ENCODE measurements around the gene IL11RA.
A peak's percentile ranks its signal among the peaks of the same experiment; 100 is the strongest.

Gene IL11RA

DNA sequence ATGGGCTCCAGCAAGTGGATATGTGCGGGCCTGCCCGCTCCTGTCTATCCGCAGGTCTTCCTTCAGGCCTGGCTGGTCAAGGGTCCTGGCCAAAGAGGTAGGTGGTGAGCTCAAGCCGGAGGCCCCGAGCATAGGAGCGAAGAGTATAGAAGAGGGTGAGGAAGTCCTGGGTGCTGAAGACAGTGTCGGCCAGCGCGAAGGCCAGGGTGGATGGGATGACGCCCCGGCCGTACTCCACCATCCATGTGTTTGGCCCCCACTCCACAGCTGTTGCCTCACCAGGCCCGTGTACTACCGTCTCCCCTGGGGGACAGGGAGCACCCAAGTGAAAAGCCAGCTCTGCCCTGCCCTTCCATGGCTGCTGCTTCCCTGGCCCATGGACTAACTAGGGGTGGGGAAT, 16.4 kb upstream of the IL11RA start:
- TF ChIP-seq CTCF (IDR thresholded peaks at IDR 0.05; ENCODE audit: insufficient read depth, low read length, poor library complexity, severe bottlenecking) (no peak), EZH2phosphoT487 (conservative IDR thresholded peaks at IDR 0.05; ENCODE audit: low read length) (no peak)
- no peaks in the 10 kb centered on the region for H3K27me3 ChIP-seq (ENCODE audit: low read length)
- peaks cover 27% of the 10 kb centered on the region for H3F3A ChIP-seq (ENCODE audit: insufficient read depth)
- peaks cover 26% of the 10 kb centered on the region for H3K79me2 ChIP-seq (ENCODE audit: insufficient read depth, low read length)
- no peaks in the 10 kb centered on the region for H4K20me1 ChIP-seq (ENCODE audit: low read depth, low read length)
- no peaks in the 10 kb centered on the region for H3K9me2 ChIP-seq (replicated peaks; ENCODE audit: insufficient read depth, low read length)
- peak overlapping the region; percentile 65 for H3K4me2 ChIP-seq (ENCODE audit: low read depth, low read length, poor library complexity, severe bottlenecking)
- H3K36me3 ChIP-seq (ENCODE audit: low read length): 0 out of 2 replicates have a peak, but pooled peaks cover 5% of the 10 kb centered on the region
- H3K9ac ChIP-seq (ENCODE audit: low read length): 0 out of 2 replicates have a peak overlapping the region, but pooled peaks have one; percentile 10
- H3K9me3 ChIP-seq (ENCODE audit: insufficient read depth, low read length): no peaks in the 10 kb centered on the region
- H3K27ac ChIP-seq (ENCODE audit: low read depth, low read length): no peak overlapping the region
- H2AFZ ChIP-seq (ENCODE audit: low read depth, low read length, severe bottlenecking): no peak overlapping the region
- H3K4me3 ChIP-seq (ENCODE audit: insufficient read depth, low read length, poor library complexity, severe bottlenecking): peak overlapping the region; percentile 21

GRCh38 chr9:34636791-34637355, 15.1 kb upstream of the IL11RA start:
- Histone ChIP-seq H3K4me2 (ENCODE audit: low read depth, low read length, poor library complexity, severe bottlenecking) (peak overlapping the region; percentile 65), H2AFZ (ENCODE audit: low read depth, low read length, severe bottlenecking) (peak overlapping the region; percentile 60), H3K27me3 (ENCODE audit: low read length) (no peaks in the 10 kb centered on the region), H3K9ac (ENCODE audit: low read length) (peak overlapping the region; percentile 84), H3K27ac (ENCODE audit: low read depth, low read length) (peak overlapping the region; percentile 53), H3F3A (ENCODE audit: insufficient read depth) (peaks cover 23% of the 10 kb centered on the region), H4K20me1 (ENCODE audit: low read depth, low read length) (no peaks in the 10 kb centered on the region), H3K9me2 (replicated peaks; ENCODE audit: insufficient read depth, low read length) (no peaks in the 10 kb centered on the region), H3K36me3 (ENCODE audit: low read length) (0 out of 2 replicates have a peak, but pooled peaks cover 5% of the 10 kb centered on the region), H3K9me3 (ENCODE audit: insufficient read depth, low read length) (no peaks in the 10 kb centered on the region), H3K4me3 (ENCODE audit: insufficient read depth, low read length, poor library complexity, severe bottlenecking) (peak overlapping the region; percentile 68), H3K79me2 (ENCODE audit: insufficient read depth, low read length) (peaks cover 26% of the 10 kb centered on the region)
- TF ChIP-seq EZH2phosphoT487 (conservative IDR thresholded peaks at IDR 0.05; ENCODE audit: low read length) (no peak), CTCF (IDR thresholded peaks at IDR 0.05; ENCODE audit: insufficient read depth, low read length, poor library complexity, severe bottlenecking) (no peak)

GRCh38 chr9:34637356-34638137, 14.4 kb upstream of the IL11RA start, which contains the start of gene SIGMAR1:
Gene SIGMAR1 (minus strand): TSS chr9:34637787. CDS start chr9:34637697, 90 bp downstream.
- peak within 1 kb of the TSS; percentile 60 for H2AFZ ChIP-seq (ENCODE audit: low read depth, low read length, severe bottlenecking)
- no peak for TF ChIP-seq EZH2phosphoT487 (conservative IDR thresholded peaks at IDR 0.05; ENCODE audit: low read length)
- H3K27me3 ChIP-seq (ENCODE audit: low read length): no peaks in the 10 kb centered on the region
- 0 out of 2 replicates have a peak, but pooled peaks cover 5% of the 10 kb centered on the region for H3K36me3 ChIP-seq (ENCODE audit: low read length)
- H3F3A ChIP-seq (ENCODE audit: insufficient read depth): peaks cover 21% of the 10 kb centered on the region
- peak within 1 kb of the TSS; percentile 84 for H3K9ac ChIP-seq (ENCODE audit: low read length)
- no peaks in the 10 kb centered on the region for H3K9me3 ChIP-seq (ENCODE audit: insufficient read depth, low read length)
- no peaks in the 10 kb centered on the region for H4K20me1 ChIP-seq (ENCODE audit: low read depth, low read length)
- peak within 1 kb of the TSS; percentile 65 for H3K4me2 ChIP-seq (ENCODE audit: low read depth, low read length, poor library complexity, severe bottlenecking)
- H3K79me2 ChIP-seq (ENCODE audit: insufficient read depth, low read length): peaks cover 26% of the 10 kb centered on the region
- peak within 1 kb of the TSS; percentile 53 for H3K27ac ChIP-seq (ENCODE audit: low read depth, low read length)
- H3K9me2 ChIP-seq (replicated peaks; ENCODE audit: insufficient read depth, low read length): no peaks in the 10 kb centered on the region
- peak within 1 kb of the TSS; percentile 68 for H3K4me3 ChIP-seq (ENCODE audit: insufficient read depth, low read length, poor library complexity, severe bottlenecking)
